ENCODE data around the gene DLGAP1. TPM values are rescaled to one million over a fixed set of nuclear protein-coding genes. Genes with fewer than 3 reads are reported as not detected.
"Not testable (repeated sequence)": the region's sequence is repeated elsewhere in the genome, so short reads cannot be mapped to it uniquely, and the experiment has no call there.

DLGAP1 gene
- total RNA-seq, 1 donor from 2014 or later, result 0.36 TPM

DNA sequence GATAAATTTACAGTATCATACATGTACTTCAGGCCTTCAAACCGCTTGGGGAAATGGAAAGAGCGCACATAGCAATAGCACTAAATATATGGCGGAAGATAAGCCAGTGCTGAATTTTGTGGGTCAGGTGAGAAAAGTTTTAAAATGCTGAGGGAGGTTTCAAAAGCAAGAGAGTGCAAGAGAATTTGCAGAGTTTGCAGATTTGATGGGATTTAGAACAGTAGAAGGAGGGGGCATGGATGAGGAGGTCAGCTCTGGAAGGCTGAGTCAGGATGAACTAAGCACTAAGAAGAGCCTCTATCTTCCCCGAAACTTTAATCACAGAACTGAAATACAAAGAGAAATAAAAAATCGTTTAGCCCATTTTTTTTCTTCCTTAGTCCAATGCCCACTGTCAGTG is 145.9 kb downstream of the DLGAP1 start:
- no peaks in the 10 kb centered on the region for H3K4me1 Mint-ChIP-seq (ENCODE audit: low read depth)
- no peaks in the 10 kb centered on the region for H3K36me3 Mint-ChIP-seq (ENCODE audit: low read depth)

DNA sequence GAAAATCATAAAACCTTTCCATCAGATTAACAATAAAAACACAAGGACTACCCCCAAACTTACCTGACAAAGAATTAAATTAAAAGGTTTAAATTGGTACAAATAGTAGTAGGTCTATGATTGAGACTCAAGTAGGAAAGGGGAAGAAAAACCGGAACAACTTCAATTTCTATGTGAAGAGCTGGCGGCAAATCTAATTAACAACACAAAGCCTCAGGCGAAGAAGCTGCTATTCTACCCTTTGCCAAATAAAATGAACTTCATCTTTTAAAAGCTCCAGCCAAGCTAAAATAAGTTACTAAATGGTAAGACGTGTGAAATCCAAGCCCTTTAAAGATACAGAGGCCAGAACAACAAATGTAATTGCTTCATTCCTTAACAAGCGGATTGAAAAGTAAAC is 146.5 kb downstream of the DLGAP1 start:
- intact Hi-C loops (cut with micrococcal nuclease), result no loop called here
- no peak for DNase-seq (ENCODE audit: low spot score)
- Mint-ChIP-seq H3K4me1 (ENCODE audit: low read depth) (no peaks in the 10 kb centered on the region), H3K27ac (no peak overlapping the region), H3K9me3 (no peaks in the 10 kb centered on the region), H3K27me3 (ENCODE audit: insufficient read depth) (no peaks in the 10 kb centered on the region), H3K4me3 (no peak overlapping the region), H3K36me3 (ENCODE audit: low read depth) (no peaks in the 10 kb centered on the region)

More for the DNA sequence above, 145.9 kb downstream of the DLGAP1 start:
- H3K27ac Mint-ChIP-seq, result no peak overlapping the region
- H3K27me3 Mint-ChIP-seq (ENCODE audit: insufficient read depth), result no peaks in the 10 kb centered on the region
- H3K4me3 Mint-ChIP-seq, result no peak overlapping the region
- DNase-seq (ENCODE audit: low spot score), result no peak
- H3K9me3 Mint-ChIP-seq, result no peaks in the 10 kb centered on the region
- intact Hi-C loops (cut with micrococcal nuclease), result no loop called here

DNA sequence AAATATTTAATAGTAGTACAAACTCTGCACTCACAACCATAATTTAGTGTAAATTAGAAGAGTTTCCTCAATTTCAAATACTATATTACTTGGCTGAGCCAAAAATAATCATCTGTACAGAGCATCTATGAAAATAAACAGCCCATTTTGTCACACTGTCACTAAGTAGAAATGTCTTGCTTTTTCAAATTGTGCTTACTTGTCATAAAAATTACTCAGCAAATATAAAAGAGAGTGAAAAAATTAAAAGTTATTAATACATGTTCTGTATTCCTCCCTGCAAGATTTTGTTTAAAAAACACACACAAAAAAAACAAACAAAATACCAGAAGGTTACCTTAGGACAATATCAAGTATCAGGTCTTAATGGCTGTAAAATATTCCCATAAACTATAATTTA is 155.7 kb downstream of the DLGAP1 start:
- H3K36me3 Mint-ChIP-seq (ENCODE audit: low read depth), result no peaks in the 10 kb centered on the region
- DNase-seq (ENCODE audit: low spot score), result no peak
- intact Hi-C loops (cut with micrococcal nuclease), result no loop called here
- peaks cover 7% of the 10 kb centered on the region for H3K9me3 Mint-ChIP-seq
- H3K4me3 Mint-ChIP-seq, result no peak overlapping the region
- no peak overlapping the region for H3K27ac Mint-ChIP-seq
- no peaks in the 10 kb centered on the region for H3K27me3 Mint-ChIP-seq (ENCODE audit: insufficient read depth)
- no peaks in the 10 kb centered on the region for H3K4me1 Mint-ChIP-seq (ENCODE audit: low read depth)

DNA sequence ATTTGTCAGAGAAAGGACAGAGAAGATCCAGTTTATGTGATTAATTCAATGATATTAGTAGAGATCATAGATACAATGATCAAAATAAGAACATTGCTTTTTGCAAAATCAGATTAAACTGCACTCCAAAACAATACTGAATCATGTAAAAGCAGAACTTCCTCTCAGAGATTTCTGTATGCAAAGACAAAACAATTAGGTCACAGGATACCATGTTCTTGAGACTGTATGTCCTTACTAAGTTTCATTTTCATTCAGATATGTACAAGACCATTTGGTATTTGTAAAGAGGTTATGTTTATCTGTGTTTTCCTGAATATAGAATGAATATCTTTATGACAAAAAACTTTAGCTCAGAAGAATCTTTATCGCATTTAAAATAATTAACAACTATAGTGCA is 161.8 kb downstream of the DLGAP1 start:
- Mint-ChIP-seq H3K27me3 (ENCODE audit: insufficient read depth) (peaks cover 2% of the 10 kb centered on the region), H3K4me3 (no peak overlapping the region), H3K4me1 (ENCODE audit: low read depth) (no peaks in the 10 kb centered on the region), H3K36me3 (ENCODE audit: low read depth) (no peaks in the 10 kb centered on the region), H3K9me3 (peaks cover 7% of the 10 kb centered on the region), H3K27ac (no peak overlapping the region)
- intact Hi-C loops (cut with micrococcal nuclease), result no loop called here
- DNase-seq (ENCODE audit: low spot score), result no peak

DNA sequence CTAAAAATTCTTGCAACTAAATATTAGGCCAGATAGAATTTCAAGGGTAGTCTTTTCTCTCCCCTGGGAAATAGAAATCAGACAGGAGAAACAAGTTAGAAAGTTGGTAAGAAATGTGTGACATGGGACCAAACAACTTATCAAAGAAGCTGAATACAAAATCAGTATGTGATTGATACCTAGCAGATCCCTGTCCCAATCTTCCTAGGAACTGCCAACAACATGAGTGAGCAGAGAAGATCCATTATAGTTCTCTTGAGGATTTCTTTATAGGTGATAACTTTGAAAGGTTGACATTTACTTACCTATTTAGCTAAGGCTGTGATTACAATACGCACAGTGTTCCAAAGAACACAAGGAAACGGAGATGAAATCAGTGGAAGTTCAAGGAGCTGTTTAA is 162.4 kb downstream of the DLGAP1 start:
- peaks cover 2% of the 10 kb centered on the region for H3K27me3 Mint-ChIP-seq (ENCODE audit: insufficient read depth)
- DNase-seq (ENCODE audit: low spot score), result no peak
- no peak overlapping the region for H3K4me3 Mint-ChIP-seq
- no peaks in the 10 kb centered on the region for H3K4me1 Mint-ChIP-seq (ENCODE audit: low read depth)
- peaks cover 5% of the 10 kb centered on the region for H3K9me3 Mint-ChIP-seq
- no peaks in the 10 kb centered on the region for H3K36me3 Mint-ChIP-seq (ENCODE audit: low read depth)
- intact Hi-C loops (cut with micrococcal nuclease), result no loop called here
- no peak overlapping the region for H3K27ac Mint-ChIP-seq

DNA sequence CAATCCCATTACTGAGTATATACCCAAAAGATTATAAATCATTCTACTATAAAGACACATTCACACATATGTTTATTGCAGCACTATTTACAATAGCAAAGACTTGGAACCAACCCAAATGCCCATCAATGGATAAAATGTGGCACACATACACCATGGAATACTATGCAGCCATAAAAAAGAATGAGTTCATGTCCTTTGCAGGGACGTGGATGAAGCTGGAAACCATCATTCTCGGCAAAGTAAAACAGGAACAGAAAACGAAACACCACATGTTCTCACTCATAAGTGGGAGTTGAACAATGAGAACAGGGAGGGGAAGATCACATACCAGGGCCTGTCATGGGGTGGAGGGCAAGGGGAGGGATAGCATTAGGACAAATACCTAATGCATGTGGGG is 167.8 kb downstream of the DLGAP1 start:
- intact Hi-C loops (cut with micrococcal nuclease); DNase-seq (ENCODE audit: low spot score): not testable (repeated sequence)

DNA sequence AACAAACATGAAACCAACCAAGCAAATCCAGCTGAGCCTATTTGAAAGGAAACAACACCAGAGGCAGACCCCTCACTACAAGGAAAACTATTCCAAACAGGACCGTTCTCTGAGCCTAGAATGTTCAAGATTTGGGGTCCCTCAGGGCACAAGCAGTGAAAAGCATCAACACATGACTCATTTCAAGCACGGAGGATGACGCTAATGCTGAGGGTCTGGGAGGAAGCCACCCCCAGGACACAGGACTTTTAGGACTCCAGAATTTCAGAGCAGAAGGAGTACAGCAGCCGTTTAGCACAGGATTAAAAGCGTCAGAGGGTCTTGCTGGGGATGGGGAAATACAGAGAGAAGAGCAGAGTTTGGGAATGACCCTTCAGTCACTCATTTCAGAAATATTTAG is 168.9 kb downstream of the DLGAP1 start:
- intact Hi-C loops (cut with micrococcal nuclease), result no loop called here
- H3K9me3 Mint-ChIP-seq, result no peaks in the 10 kb centered on the region
- no peak overlapping the region for H3K27ac Mint-ChIP-seq
- H3K27me3 Mint-ChIP-seq (ENCODE audit: insufficient read depth), result peaks cover 3% of the 10 kb centered on the region
- no peaks in the 10 kb centered on the region for H3K4me1 Mint-ChIP-seq (ENCODE audit: low read depth)
- no peak for DNase-seq (ENCODE audit: low spot score)
- no peaks in the 10 kb centered on the region for H3K36me3 Mint-ChIP-seq (ENCODE audit: low read depth)
- H3K4me3 Mint-ChIP-seq, result no peak overlapping the region

More for the DNA sequence above, 167.8 kb downstream of the DLGAP1 start:
- not testable (repeated sequence) for H3K27ac Mint-ChIP-seq; H3K4me3 Mint-ChIP-seq; H3K36me3 Mint-ChIP-seq (ENCODE audit: low read depth); H3K4me1 Mint-ChIP-seq (ENCODE audit: low read depth); H3K27me3 Mint-ChIP-seq (ENCODE audit: insufficient read depth); H3K9me3 Mint-ChIP-seq

DNA sequence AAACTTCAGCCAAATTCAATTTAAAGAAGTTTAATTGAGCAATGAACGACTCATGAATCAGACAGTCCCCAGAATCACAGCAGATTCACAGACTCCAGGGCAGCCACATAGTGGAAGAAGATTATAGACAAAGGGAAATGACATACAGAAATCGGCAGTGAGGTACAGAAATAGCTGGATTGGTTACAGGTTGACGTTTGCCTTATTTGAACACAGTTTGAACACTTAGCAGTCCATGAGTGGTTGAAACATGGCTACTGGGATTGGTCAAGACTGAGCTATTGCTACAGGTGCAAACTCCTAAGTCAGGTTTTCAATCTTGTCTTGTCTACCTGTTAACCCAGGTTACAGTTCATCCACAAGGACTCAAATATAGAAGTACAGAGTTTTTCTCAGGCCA is 169.6 kb downstream of the DLGAP1 start:
- Mint-ChIP-seq H3K27me3 (ENCODE audit: insufficient read depth) (peaks cover 3% of the 10 kb centered on the region), H3K4me3 (no peak overlapping the region), H3K9me3 (no peaks in the 10 kb centered on the region), H3K27ac (no peak overlapping the region), H3K4me1 (ENCODE audit: low read depth) (no peaks in the 10 kb centered on the region), H3K36me3 (ENCODE audit: low read depth) (no peaks in the 10 kb centered on the region)
- intact Hi-C loops (cut with micrococcal nuclease), result no loop called here
- DNase-seq (ENCODE audit: low spot score), result no peak

DNA sequence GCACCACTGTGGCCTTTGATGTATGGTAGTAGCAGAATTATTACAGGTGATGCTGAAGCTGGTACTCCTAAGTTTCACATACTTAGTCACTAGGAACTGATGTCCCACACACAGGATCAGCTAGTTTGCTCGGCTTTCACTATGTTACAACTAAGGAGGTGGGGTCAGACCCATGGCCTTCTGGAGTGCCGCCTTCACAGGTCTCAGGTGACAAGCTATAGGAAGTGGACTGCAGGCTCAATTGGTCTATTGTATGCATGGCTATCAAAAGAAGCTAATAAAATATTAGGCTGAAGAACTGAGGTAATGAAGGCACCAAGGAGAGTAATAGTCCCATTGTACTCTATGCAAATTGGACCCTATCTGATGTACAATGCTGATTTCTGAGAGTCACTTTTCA is 170.6 kb downstream of the DLGAP1 start:
- Mint-ChIP-seq H3K27me3 (ENCODE audit: insufficient read depth) (peaks cover 3% of the 10 kb centered on the region), H3K4me1 (ENCODE audit: low read depth) (no peaks in the 10 kb centered on the region), H3K9me3 (no peaks in the 10 kb centered on the region), H3K36me3 (ENCODE audit: low read depth) (no peaks in the 10 kb centered on the region), H3K27ac (no peak overlapping the region), H3K4me3 (no peak overlapping the region)
- no peak for DNase-seq (ENCODE audit: low spot score)
- intact Hi-C loops (cut with micrococcal nuclease), result no loop called here

DNA sequence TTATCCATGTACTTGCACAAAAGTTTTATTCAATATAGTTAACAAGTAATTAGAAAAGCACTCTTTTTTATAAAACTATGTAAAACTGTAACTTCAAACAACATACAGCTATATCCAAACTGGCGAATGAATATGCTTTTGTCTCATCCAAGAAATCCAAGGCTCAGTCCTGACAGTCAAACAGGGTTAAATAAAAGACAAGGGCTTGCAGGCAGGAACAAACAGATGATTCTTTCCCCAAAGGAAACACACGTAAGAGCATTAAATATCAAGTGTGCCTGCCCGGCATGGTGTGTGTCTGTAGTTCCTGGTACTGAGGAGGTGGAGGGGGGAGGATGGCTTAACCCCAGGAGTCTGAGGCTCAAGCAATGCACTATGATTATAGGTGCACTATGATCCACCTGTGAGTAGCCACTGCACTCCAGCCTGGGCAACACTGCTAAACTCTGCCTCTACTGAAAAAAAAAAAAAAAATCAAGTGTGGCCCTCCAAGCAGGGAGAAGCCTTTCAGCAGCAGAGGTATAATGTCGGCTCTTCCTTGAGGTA is 171.3 kb downstream of the DLGAP1 start:
- no peak for DNase-seq (ENCODE audit: low spot score)
- Mint-ChIP-seq H3K9me3 (no peaks in the 10 kb centered on the region), H3K27me3 (ENCODE audit: insufficient read depth) (peaks cover 3% of the 10 kb centered on the region), H3K4me1 (ENCODE audit: low read depth) (no peaks in the 10 kb centered on the region), H3K4me3 (no peak overlapping the region), H3K36me3 (ENCODE audit: low read depth) (no peaks in the 10 kb centered on the region), H3K27ac (no peak overlapping the region)
- intact Hi-C loops (cut with micrococcal nuclease), result no loop called here

DNA sequence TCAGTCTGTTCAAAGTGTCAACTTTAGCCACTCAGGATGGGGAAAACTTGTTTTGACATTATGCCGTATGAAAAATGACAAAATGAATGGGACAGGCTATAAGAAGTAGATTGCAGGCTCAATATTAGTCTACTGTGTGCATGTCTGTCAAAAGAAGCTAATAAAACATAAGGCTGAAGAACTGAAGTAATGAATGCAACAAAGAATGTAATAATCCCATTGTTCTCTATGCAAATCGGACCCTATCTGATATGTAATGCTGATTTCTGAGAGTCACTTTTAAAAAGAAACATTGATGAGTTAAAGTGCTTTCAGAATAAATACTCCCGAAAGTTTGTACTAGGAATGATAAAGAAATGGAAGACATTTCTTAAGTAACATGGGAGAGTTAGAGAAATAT is 172.2 kb downstream of the DLGAP1 start:
- H3K27ac Mint-ChIP-seq, result no peak overlapping the region
- H3K9me3 Mint-ChIP-seq, result no peaks in the 10 kb centered on the region
- intact Hi-C loops (cut with micrococcal nuclease), result no loop called here
- DNase-seq (ENCODE audit: low spot score), result no peak
- no peak overlapping the region for H3K4me3 Mint-ChIP-seq
- peaks cover 3% of the 10 kb centered on the region for H3K27me3 Mint-ChIP-seq (ENCODE audit: insufficient read depth)
- H3K36me3 Mint-ChIP-seq (ENCODE audit: low read depth), result no peaks in the 10 kb centered on the region
- no peaks in the 10 kb centered on the region for H3K4me1 Mint-ChIP-seq (ENCODE audit: low read depth)

DNA sequence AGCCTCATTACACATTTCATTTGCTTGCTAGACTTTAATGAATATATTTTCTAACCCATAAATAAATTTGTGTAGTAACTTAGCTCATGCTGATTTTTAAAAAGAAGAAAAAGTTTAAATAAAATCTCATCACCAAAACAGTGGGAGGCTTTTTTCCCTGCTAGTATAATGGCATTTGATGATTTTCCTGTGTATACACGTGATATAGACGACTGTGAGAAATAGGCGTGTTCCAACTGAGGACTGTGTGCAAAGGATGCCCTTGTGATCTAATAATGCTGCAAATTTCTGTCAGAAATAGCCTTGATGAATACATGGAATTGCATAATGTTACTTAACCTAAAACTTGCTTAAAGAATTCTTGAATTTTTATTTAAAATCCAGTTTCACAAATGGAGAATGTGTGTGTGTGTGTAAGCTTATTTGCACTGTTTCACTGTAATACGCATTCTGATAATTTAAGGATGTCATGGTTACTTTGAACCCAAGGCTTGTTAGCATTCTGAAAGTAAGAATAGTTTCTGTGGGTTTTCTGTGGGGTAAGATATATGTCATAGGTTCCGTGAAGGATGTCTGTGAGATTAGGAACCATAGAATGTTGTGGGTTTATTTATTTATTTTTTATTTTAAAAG is 178.0 kb downstream of the DLGAP1 start:
- Mint-ChIP-seq H3K4me3 (no peak overlapping the region), H3K36me3 (ENCODE audit: low read depth) (no peaks in the 10 kb centered on the region), H3K27ac (no peak overlapping the region), H3K27me3 (ENCODE audit: insufficient read depth) (no peaks in the 10 kb centered on the region), H3K4me1 (ENCODE audit: low read depth) (no peaks in the 10 kb centered on the region), H3K9me3 (no peaks in the 10 kb centered on the region)
- no peak for DNase-seq (ENCODE audit: low spot score)
- intact Hi-C loops (cut with micrococcal nuclease), result no loop called here

DNA sequence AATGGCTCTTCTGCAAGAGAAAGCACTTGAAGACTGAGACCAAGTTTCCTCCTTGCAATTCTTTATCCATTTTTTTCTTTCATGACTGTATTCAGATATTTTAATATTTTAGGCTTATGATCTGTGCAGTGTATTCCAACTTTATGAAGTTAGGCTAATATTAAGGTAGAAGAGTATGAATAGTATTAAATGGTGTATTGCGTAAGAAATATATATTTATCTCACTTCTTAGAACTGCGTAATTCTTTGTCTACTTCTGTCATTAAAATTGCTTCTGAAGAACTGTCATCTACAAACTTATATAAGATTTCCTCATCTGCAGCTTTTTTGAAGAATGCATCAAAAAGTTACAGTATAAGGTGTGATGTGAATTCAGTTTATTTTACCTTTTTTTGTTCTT is 183.2 kb downstream of the DLGAP1 start:
- no peaks in the 10 kb centered on the region for H3K4me1 Mint-ChIP-seq (ENCODE audit: low read depth)
- intact Hi-C loops (cut with micrococcal nuclease), result no loop called here
- no peak for DNase-seq (ENCODE audit: low spot score)
- H3K9me3 Mint-ChIP-seq, result no peaks in the 10 kb centered on the region
- H3K27ac Mint-ChIP-seq, result no peak overlapping the region
- H3K4me3 Mint-ChIP-seq, result no peak overlapping the region
- H3K36me3 Mint-ChIP-seq (ENCODE audit: low read depth), result no peaks in the 10 kb centered on the region
- H3K27me3 Mint-ChIP-seq (ENCODE audit: insufficient read depth), result no peaks in the 10 kb centered on the region

DNA sequence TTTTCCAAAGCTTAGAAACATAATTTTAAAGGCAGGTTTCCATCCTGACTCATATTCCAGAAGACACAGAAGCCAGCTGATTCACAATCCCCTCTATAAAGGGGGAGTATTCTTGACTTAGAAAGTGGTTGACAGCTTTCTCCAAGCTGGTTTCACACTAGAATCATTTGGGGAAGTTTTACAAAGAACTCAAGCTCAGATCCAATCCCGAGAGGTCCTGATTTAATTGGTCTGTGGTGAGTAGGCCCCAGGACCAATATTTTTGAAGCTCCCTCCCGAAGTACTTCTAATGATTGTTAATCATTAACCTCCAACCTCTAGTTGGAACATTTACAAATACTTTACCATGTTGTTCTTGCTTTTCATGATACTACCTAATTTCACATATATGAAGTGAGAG is 184.1 kb downstream of the DLGAP1 start:
- no peaks in the 10 kb centered on the region for H3K36me3 Mint-ChIP-seq (ENCODE audit: low read depth)
- no peak overlapping the region for H3K4me3 Mint-ChIP-seq
- no peak for DNase-seq (ENCODE audit: low spot score)
- intact Hi-C loops (cut with micrococcal nuclease), result no loop called here
- peaks cover 4% of the 10 kb centered on the region for H3K9me3 Mint-ChIP-seq
- H3K4me1 Mint-ChIP-seq (ENCODE audit: low read depth), result no peaks in the 10 kb centered on the region
- H3K27ac Mint-ChIP-seq, result no peak overlapping the region
- H3K27me3 Mint-ChIP-seq (ENCODE audit: insufficient read depth), result no peaks in the 10 kb centered on the region

Data from activated T-helper 1 cell treated with anti-CD3 and anti-CD28 coated beads, Interleukin-12 subunit alpha, Interleukin-12 subunit beta, Interleukin-2, Interleukin-4 antibody, amounts not matched to agents 30 ng/mL and 10 ng/mL and 1 ng/mL, durations not matched to agents 14 hours and 24 hours and 36 hours (primary cell).